SJSA1 (cell line): ENCODE data around the gene DBF4B. TPM values are rescaled to one million over a fixed set of nuclear protein-coding genes. Genes with fewer than 3 reads are reported as not detected.
"Not testable (repeated sequence)": the region's sequence is repeated elsewhere in the genome, so short reads cannot be mapped to it uniquely, and the experiment has no call there.

Source experiments
- DNase-seq, 2 experiments: peaks; one replicate each; pipeline ENCODE4 v3.0.0-alpha.2; 2015 to 2020; ENCODE audit warnings: low spot score in 2 of 2, low read depth in 1 of 2
- H3K27ac ChIP-seq: fragments of 250-450 bp; sonication (Bioruptor Pico); 2 replicates; pipeline ENCODE4 v1.5.1; 2020; ENCODE audit warnings: mild to moderate bottlenecking, moderate library complexity
- H3K27me3 ChIP-seq: fragments of 250-450 bp; sonication (Bioruptor Pico); replicated peaks from 2 replicates; pipeline ENCODE4 v1.5.1; 2020; ENCODE audit warnings: mild to moderate bottlenecking, moderate library complexity
- H3K36me3 ChIP-seq: fragments of 250-450 bp; sonication (Bioruptor Pico); 2 replicates; pipeline ENCODE4 v1.5.1; 2020; ENCODE audit warnings: mild to moderate bottlenecking
- H3K4me1 ChIP-seq: fragments of 250-450 bp; sonication (Bioruptor Pico); replicated peaks from 2 replicates; pipeline ENCODE4 v1.6.1; 2021; ENCODE audit warnings: mild to moderate bottlenecking
- H3K4me3 ChIP-seq: fragments of 250-450 bp; sonication (Bioruptor Pico); 2 replicates; pipeline ENCODE4 v1.5.1; 2020; ENCODE audit warnings: mild to moderate bottlenecking
- H3K9me3 ChIP-seq: fragments of 250-450 bp; sonication (Bioruptor Pico); replicated peaks from 2 replicates; pipeline ENCODE4 v1.5.1; 2020; ENCODE audit warnings: mild to moderate bottlenecking
- total RNA-seq: library from RNA; depleted of rRNA; stranded (reverse); fragments of >200 nt; shearing (Covaris generic); gene quantifications from 2 replicates; pipeline ENCODE4 v1.2.3, GENCODE V29; 2014

DBF4B gene
- total RNA-seq, 1 experiment from 2014 or later = 21.0 TPM

GRCh38 chr17:44745301-44745700 is 36.8 kb downstream of the DBF4B start:
- H3K4me1 ChIP-seq = no peaks in the 10 kb centered on the region
- no peak overlapping the region for H3K4me3 ChIP-seq
- no peaks in the 10 kb centered on the region for H3K27me3 ChIP-seq
- peaks cover 76% of the 10 kb centered on the region for H3K36me3 ChIP-seq
- no peak overlapping the region for H3K27ac ChIP-seq
- H3K9me3 ChIP-seq = no peaks in the 10 kb centered on the region
- no peak for DNase-seq

- H3K9me3 ChIP-seq = not testable (repeated sequence)
Observed at GRCh38 chr17:44745738-44746137, 37.3 kb downstream of the DBF4B start.

GRCh38 chr17:44747566-44747965 is 39.1 kb downstream of the DBF4B start:
- DNase-seq = no peak
- H3K27me3 ChIP-seq = no peaks in the 10 kb centered on the region
- H3K4me1 ChIP-seq = no peaks in the 10 kb centered on the region
- H3K27ac ChIP-seq = no peak overlapping the region
- H3K36me3 ChIP-seq = peaks cover 77% of the 10 kb centered on the region
- no peak overlapping the region for H3K4me3 ChIP-seq
- H3K9me3 ChIP-seq = no peaks in the 10 kb centered on the region

More at GRCh38 chr17:44745738-44746137, 37.3 kb downstream of the DBF4B start:
- H3K4me3 ChIP-seq, DNase-seq, H3K27ac ChIP-seq, H3K27me3 ChIP-seq, H3K4me1 ChIP-seq: not testable (repeated sequence)
- H3K36me3 ChIP-seq = peaks cover 77% of the 10 kb centered on the region

- Histone ChIP-seq H3K36me3 (peaks cover 72% of the 10 kb centered on the region), H3K9me3 (no peaks in the 10 kb centered on the region), H3K4me1 (no peaks in the 10 kb centered on the region), H3K27me3 (no peaks in the 10 kb centered on the region), H3K4me3 (no peak overlapping the region), H3K27ac (no peak overlapping the region)
- DNase-seq = no peak
Observed at GRCh38 chr17:44749076-44749979, 40.9 kb downstream of the DBF4B start.

GRCh38 chr17:44749980-44750318 is 41.5 kb downstream of the DBF4B start:
- no peak overlapping the region for H3K4me3 ChIP-seq
- no peaks in the 10 kb centered on the region for H3K9me3 ChIP-seq
- no peak for DNase-seq
- no peaks in the 10 kb centered on the region for H3K4me1 ChIP-seq
- H3K36me3 ChIP-seq = peaks cover 66% of the 10 kb centered on the region
- H3K27me3 ChIP-seq = no peaks in the 10 kb centered on the region
- H3K27ac ChIP-seq = no peak overlapping the region

GRCh38 chr17:44751331-44751730 is 42.9 kb downstream of the DBF4B start:
- Histone ChIP-seq H3K36me3 (peaks cover 60% of the 10 kb centered on the region), H3K27ac (no peak overlapping the region)
- no peak for DNase-seq

GRCh38 chr17:44751806-44752205 is 43.3 kb downstream of the DBF4B start:
- Histone ChIP-seq H3K36me3 (peaks cover 57% of the 10 kb centered on the region), H3K4me3 (no peak overlapping the region), H3K4me1 (no peaks in the 10 kb centered on the region), H3K9me3 (no peaks in the 10 kb centered on the region), H3K27ac (no peak overlapping the region), H3K27me3 (peaks cover under 1% of the 10 kb centered on the region; the same call in 1 of the 2 replicates)
- DNase-seq = no peak

More at GRCh38 chr17:44751331-44751730, 42.9 kb downstream of the DBF4B start:
- no peak overlapping the region for H3K4me3 ChIP-seq
- no peaks in the 10 kb centered on the region for H3K4me1 ChIP-seq
- H3K9me3 ChIP-seq = no peaks in the 10 kb centered on the region
- H3K27me3 ChIP-seq = no peaks in the 10 kb centered on the region

GRCh38 chr17:44752953-44753861 is 44.7 kb downstream of the DBF4B start:
- Histone ChIP-seq H3K36me3 (peaks cover 43% of the 10 kb centered on the region), H3K4me1 (no peaks in the 10 kb centered on the region), H3K27me3 (peaks cover 14% of the 10 kb centered on the region), H3K9me3 (peaks cover 4% of the 10 kb centered on the region; the same call in 1 of the 2 replicates), H3K4me3 (no peak overlapping the region), H3K27ac (no peak overlapping the region)
- no peak for DNase-seq

- DNase-seq = no peak
- Histone ChIP-seq H3K27ac (no peak overlapping the region), H3K36me3 (peaks cover 33% of the 10 kb centered on the region), H3K4me1 (peaks cover 6% of the 10 kb centered on the region), H3K4me3 (no peak overlapping the region), H3K27me3 (peaks cover 20% of the 10 kb centered on the region), H3K9me3 (peaks cover 4% of the 10 kb centered on the region; the same call in 1 of the 2 replicates)
Observed at GRCh38 chr17:44754276-44754675, 45.8 kb downstream of the DBF4B start.

- not testable (repeated sequence) for H3K4me3 ChIP-seq, H3K9me3 ChIP-seq, H3K4me1 ChIP-seq, H3K27ac ChIP-seq, DNase-seq
- Histone ChIP-seq H3K27me3 (peaks cover 29% of the 10 kb centered on the region), H3K36me3 (peaks cover 24% of the 10 kb centered on the region)
Observed at GRCh38 chr17:44755180-44755579, 46.7 kb downstream of the DBF4B start.

- Histone ChIP-seq H3K4me1 (peaks cover 10% of the 10 kb centered on the region), H3K27ac (no peak overlapping the region), H3K4me3 (no peak overlapping the region), H3K36me3 (peaks cover 5% of the 10 kb centered on the region), H3K27me3 (peaks cover 40% of the 10 kb centered on the region), H3K9me3 (peaks cover 6% of the 10 kb centered on the region; the same call in 1 of the 2 replicates)
- DNase-seq = no peak
Observed at GRCh38 chr17:44757045-44757917, 48.8 kb downstream of the DBF4B start.

- Histone ChIP-seq H3K4me1 (peaks cover 10% of the 10 kb centered on the region), H3K9me3 (peaks cover 6% of the 10 kb centered on the region; the same call in 1 of the 2 replicates), H3K27ac (no peak overlapping the region), H3K36me3 (peaks cover 5% of the 10 kb centered on the region), H3K4me3 (no peak overlapping the region), H3K27me3 (peaks cover 40% of the 10 kb centered on the region)
- no peak for DNase-seq
Observed at GRCh38 chr17:44757918-44758413, 49.5 kb downstream of the DBF4B start.
